Non-pigmented ciliary epithelial cell (primary cell): Measurements from ENCODE around the gene MAPKBP1.
"Not testable (repeated sequence)": the region's sequence is repeated elsewhere in the genome, so short reads cannot be mapped to it uniquely, and the experiment has no call there.

Experiments
- DNase-seq: peaks from one replicate; pipeline ENCODE4 v3.0.0-alpha.2; 2010; ENCODE audit warnings: low read depth

The MAPKBP1 gene

GRCh38 chr15:41774062-41774881, at the start of gene MAPKBP1:
Gene MAPKBP1 (plus strand): TSS chr15:41774484. CDS start chr15:41775276, 792 bp downstream.
- peak; percentile 86 for DNase-seq

GRCh38 chr15:41727143-41727542, 47.1 kb upstream of the MAPKBP1 start:
- peak; percentile 36 for DNase-seq

- not testable (repeated sequence) for DNase-seq
Observed at GRCh38 chr15:41728061-41728460, 46.2 kb upstream of the MAPKBP1 start.

- DNase-seq: no peak
Observed at GRCh38 chr15:41730543-41730942, 43.7 kb upstream of the MAPKBP1 start.

- no peak for DNase-seq
Observed at GRCh38 chr15:41732483-41732882, 41.8 kb upstream of the MAPKBP1 start.

GRCh38 chr15:41734079-41734478, 40.2 kb upstream of the MAPKBP1 start:
- peak; percentile 11 for DNase-seq

GRCh38 chr15:41735046-41735445, 39.2 kb upstream of the MAPKBP1 start:
- DNase-seq: no peak

GRCh38 chr15:41735492-41735891, 38.8 kb upstream of the MAPKBP1 start:
- not testable (repeated sequence) for DNase-seq

- DNase-seq: no peak
Observed at GRCh38 chr15:41746802-41747201, 27.5 kb upstream of the MAPKBP1 start.

GRCh38 chr15:41756198-41756597, 18.1 kb upstream of the MAPKBP1 start:
- DNase-seq: no peak

GRCh38 chr15:41772720-41773331, 1.5 kb upstream of the MAPKBP1 start:
- no peak for DNase-seq

- no peak for DNase-seq
Observed at GRCh38 chr15:41773332-41773728, 954 bp upstream of the MAPKBP1 start.

GRCh38 chr15:41773729-41774061, 589 bp upstream of the MAPKBP1 start:
- no peak for DNase-seq

GRCh38 chr15:41774882-41775417, 666 bp downstream of the MAPKBP1 start:
- DNase-seq: no peak

- DNase-seq: no peak
Observed at GRCh38 chr15:41775651-41776050, 1.4 kb downstream of the MAPKBP1 start.

- DNase-seq: no peak
Observed at GRCh38 chr15:41777421-41777973, 3.2 kb downstream of the MAPKBP1 start.

GRCh38 chr15:41778521-41778920, 4.2 kb downstream of the MAPKBP1 start:
- no peak for DNase-seq

GRCh38 chr15:41779662-41780157, 5.4 kb downstream of the MAPKBP1 start:
- DNase-seq: no peak

- no peak for DNase-seq
Observed at GRCh38 chr15:41780266-41780665, 6.0 kb downstream of the MAPKBP1 start.

- DNase-seq: no peak
Observed at GRCh38 chr15:41780727-41781126, 6.4 kb downstream of the MAPKBP1 start.

- DNase-seq: no peak
Observed at GRCh38 chr15:41782371-41783282, 8.3 kb downstream of the MAPKBP1 start.

GRCh38 chr15:41783296-41783695, 9.0 kb downstream of the MAPKBP1 start:
- DNase-seq: no peak
